Heart left ventricle (tissue), 13 donors: ENCODE measurements around the gene BLMH.

Source experiments
- POLR2A ChIP-seq, 2 donors: fragments of 450-650 bp; IDR thresholded peaks; one replicate each; pipeline ENCODE4 v1.6.1; 2017; ENCODE audit warnings: antibody characterized with exemption in 2 of 2, mild to moderate bottlenecking in 2 of 2, moderate library complexity in 2 of 2
- TF ChIP-seq, protein P1 (sequence below), 12 donors: fragments of 200-600 bp; sonication (generic) in 4 of 12; IDR thresholded peaks; one replicate each; pipeline versions ENCODE4 v1.5.0 to v1.8.0; 2018 to 2022; ENCODE audit warnings: antibody characterized with exemption in 12 of 12, mild to moderate bottlenecking in 5 of 12
- donor health status: ischemic (EF 13 %, LVEDD 7.1; RV severe dilation, severe dysfunction).
- donor health status: DM: no; HTN: yes; CAD: no.
- donor health status: DM: no; HTN: no; CAD: no.
- donor health status: ischemic (EF 25% LVEDD 6.9; RV normal size, moderate dysfunction).
- donor health status: ischemic (EF 25% LVEDD 5.7; RV mildly dilated, moderate dysfunction).
- donor health status: ischemic (EF 35%, LVEDD 5.7; RV mildly dilated, moderate dysfunction).
- donor health status: nonischemic (EF 11% LVEDD 7.7; RV severe dilation, severe dysfunction).
- donor health status: DM: yes; HTN: yes; CAD: no.
- donor health status: PGD.
- donor health status: ischemic (EF 29% LVEDD 5.4; RV normal size, mild dysfunction).
- donor health status: nonischemic (EF 23%, LVEDD 6.1; RV moderate dilation, normal function).

DNA sequence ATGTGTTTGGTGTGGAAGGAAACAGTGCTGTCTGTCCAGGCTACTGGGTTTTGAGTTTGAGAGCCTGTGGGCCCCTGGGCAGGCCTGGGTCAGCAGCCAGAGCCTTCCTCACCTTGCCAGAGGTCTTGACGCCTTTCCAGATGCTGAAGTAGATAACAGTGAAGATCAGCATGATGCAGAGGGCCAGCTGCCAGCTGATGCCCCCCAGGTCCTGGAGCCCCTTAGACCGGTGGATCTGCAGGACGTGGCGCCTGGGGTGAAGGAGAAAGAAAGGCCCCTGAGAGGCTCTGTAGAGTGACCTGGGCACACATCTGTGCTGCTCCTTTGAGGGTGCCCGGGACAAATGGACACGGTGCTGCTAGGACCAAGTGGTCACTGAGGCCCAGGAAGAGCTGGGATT is 74.7 kb downstream of the BLMH start:
- TF ChIP-seq, protein P1, sequence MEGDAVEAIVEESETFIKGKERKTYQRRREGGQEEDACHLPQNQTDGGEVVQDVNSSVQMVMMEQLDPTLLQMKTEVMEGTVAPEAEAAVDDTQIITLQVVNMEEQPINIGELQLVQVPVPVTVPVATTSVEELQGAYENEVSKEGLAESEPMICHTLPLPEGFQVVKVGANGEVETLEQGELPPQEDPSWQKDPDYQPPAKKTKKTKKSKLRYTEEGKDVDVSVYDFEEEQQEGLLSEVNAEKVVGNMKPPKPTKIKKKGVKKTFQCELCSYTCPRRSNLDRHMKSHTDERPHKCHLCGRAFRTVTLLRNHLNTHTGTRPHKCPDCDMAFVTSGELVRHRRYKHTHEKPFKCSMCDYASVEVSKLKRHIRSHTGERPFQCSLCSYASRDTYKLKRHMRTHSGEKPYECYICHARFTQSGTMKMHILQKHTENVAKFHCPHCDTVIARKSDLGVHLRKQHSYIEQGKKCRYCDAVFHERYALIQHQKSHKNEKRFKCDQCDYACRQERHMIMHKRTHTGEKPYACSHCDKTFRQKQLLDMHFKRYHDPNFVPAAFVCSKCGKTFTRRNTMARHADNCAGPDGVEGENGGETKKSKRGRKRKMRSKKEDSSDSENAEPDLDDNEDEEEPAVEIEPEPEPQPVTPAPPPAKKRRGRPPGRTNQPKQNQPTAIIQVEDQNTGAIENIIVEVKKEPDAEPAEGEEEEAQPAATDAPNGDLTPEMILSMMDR (IDR thresholded peaks at IDR 0.05) = no peak
- TF ChIP-seq POLR2A (IDR thresholded peaks at IDR 0.05) = no peak
